GM13977 (cell line): ENCODE results near the gene ESM1.
"Not testable (repeated sequence)": the region's sequence is repeated elsewhere in the genome, so short reads cannot be mapped to it uniquely, and the experiment has no call there.

Experiments
- DNase-seq: peaks from one replicate; pipeline ENCODE4 v3.0.0; 2012; ENCODE audit warnings: low spot score
- in situ Hi-C: fragments of 300-500 bp; cut with MboI; formaldehyde crosslinking; loops from one replicate; pipeline ENCODE4 v1.12.0; 2022; ENCODE audit warnings: low sequenced_read_pairs, low pct_unique_long_range_greater_than_20kb, mixed read lengths, inconsistent platforms; ENCODE audit not compliant: unreplicated experiment
- TF ChIP-seq, protein P1 (sequence below): IDR thresholded peaks from 2 replicates; pipeline ENCODE4 v1.5.1; 2012; ENCODE audit warnings: mild to moderate bottlenecking, control low read depth; ENCODE audit not compliant: insufficient read depth; ENCODE audit errors: extremely low read depth, missing control alignments

Gene ESM1

GRCh38 chr5:55022450-55022849 is 37.1 kb upstream of the ESM1 start:
- TF ChIP-seq, protein P1, sequence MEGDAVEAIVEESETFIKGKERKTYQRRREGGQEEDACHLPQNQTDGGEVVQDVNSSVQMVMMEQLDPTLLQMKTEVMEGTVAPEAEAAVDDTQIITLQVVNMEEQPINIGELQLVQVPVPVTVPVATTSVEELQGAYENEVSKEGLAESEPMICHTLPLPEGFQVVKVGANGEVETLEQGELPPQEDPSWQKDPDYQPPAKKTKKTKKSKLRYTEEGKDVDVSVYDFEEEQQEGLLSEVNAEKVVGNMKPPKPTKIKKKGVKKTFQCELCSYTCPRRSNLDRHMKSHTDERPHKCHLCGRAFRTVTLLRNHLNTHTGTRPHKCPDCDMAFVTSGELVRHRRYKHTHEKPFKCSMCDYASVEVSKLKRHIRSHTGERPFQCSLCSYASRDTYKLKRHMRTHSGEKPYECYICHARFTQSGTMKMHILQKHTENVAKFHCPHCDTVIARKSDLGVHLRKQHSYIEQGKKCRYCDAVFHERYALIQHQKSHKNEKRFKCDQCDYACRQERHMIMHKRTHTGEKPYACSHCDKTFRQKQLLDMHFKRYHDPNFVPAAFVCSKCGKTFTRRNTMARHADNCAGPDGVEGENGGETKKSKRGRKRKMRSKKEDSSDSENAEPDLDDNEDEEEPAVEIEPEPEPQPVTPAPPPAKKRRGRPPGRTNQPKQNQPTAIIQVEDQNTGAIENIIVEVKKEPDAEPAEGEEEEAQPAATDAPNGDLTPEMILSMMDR, result no peak

DNA sequence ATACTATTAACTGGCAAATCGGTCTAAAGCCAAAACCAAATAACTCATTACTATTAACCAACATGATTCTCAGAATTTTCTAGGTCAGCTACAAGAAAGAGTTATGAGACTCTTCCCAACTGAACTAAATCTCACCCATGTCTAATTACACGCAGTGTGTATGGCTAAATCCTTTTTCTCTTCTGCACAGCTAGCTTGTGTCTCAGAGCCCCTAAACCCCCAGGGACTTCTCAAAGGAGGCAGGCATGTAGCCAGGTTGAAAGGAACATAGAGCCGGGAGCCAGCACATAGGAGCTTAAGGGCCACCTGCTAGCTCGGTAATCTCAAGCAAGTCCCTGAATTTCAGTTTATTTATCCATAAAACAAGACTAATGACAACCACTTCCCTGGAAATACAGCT is 36.4 kb upstream of the ESM1 start:
- no peak for DNase-seq
- in situ Hi-C loops, result no loop called here
- TF ChIP-seq, protein P1, result no peak

More at GRCh38 chr5:55022450-55022849, 37.1 kb upstream of the ESM1 start:
- in situ Hi-C loops, result no loop called here
- no peak for DNase-seq

DNA sequence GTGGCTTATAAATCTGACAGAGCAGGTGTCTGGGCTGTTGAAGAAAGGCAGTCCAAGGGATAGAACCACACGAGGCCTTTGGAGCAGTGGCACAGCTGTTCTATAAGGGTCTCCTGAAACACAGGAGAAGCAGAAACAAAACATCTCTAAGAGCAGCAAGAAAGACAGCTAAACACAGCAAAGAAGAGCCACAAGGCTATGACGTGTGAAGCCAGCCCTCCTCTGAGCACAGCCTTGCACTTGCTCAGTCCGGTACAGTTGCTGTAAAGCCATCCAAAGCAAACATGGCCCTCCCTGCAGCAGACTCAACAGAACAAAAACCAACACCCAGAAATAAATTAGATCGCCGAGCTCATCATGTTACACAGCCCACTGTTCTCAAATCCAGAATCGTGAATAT is 36.0 kb upstream of the ESM1 start:
- in situ Hi-C loops, result no loop called here
- TF ChIP-seq, protein P1, result no peak
- DNase-seq, result no peak

DNA sequence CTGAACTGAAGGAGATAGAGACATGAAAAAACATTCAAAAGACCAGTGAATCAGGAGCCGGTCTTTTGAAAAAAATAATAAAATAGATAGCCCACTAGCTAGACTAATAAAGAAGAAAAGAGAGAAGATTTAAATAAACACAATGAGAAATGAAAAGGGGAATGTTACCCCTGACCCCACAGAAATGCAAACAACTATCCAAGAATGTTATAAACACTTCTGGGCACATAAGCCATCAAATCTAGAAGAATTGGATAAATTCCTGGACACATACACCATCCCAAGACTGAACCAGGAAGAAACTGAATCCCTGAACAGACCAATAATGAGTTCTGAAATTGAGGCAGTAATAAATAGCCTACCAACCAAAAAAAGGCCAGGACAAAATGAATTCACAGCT is 24.8 kb upstream of the ESM1 start:
- in situ Hi-C loops, result not testable (repeated sequence)

DNA sequence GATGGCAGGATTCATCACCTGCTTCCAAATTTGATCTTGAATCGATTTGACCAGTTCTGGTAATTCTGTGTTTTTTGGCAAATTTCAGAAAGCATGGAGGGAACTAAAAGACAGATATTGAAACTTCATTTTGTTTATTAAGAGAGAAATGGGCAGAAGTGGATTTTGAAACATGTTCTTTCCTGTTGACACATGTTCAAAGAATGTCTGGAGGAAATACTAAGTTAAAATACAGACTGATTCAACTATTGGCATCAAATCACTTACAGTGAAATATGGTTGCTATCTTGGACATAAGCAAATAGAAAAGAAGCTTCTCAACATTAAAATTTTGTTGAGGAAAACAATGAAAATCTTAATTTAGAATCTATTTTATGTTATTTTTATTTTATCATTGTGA is 19.3 kb upstream of the ESM1 start:
- in situ Hi-C loops, result no loop called here
- TF ChIP-seq, protein P1, result no peak
- no peak for DNase-seq

More for the DNA sequence above, 24.8 kb upstream of the ESM1 start:
- DNase-seq, result not testable (repeated sequence)

GRCh38 chr5:55003432-55004065 is 18.2 kb upstream of the ESM1 start:
- DNase-seq, result no peak
- TF ChIP-seq, protein P1, result no peak
- in situ Hi-C loops, result no loop called here

GRCh38 chr5:55002166-55002565 is 16.8 kb upstream of the ESM1 start:
- DNase-seq, in situ Hi-C loops: not testable (repeated sequence)

DNA sequence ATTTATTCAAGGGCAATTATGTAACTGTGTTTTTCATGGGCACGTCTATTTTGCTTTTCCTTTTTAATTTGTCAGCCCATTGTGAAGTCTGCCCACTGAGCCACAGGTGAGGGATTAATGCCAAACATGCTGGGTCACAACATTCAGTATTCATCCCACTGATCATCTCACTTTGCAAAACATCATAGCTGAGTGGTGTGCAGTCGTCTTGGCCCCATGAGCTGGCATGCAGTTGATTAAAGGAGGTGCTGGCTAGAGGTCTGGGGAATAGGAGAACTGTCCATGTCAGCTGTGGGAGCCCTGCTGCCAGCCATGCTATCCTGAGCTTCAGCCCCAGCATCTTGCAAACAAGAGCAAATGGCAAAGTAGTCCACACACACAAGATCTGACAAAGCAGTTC is 11.7 kb upstream of the ESM1 start:
- no peak for DNase-seq
- TF ChIP-seq, protein P1, result no peak
- in situ Hi-C loops, result no loop called here
